Middle frontal gyrus (tissue), 1 donor: Measurements from ENCODE around the gene KRTAP19-8.

Experiments
- DNase-seq: peaks from one replicate; pipeline ENCODE4 v3.0.0-alpha.2; 2015; ENCODE audit warnings: low spot score; ENCODE audit errors: extremely low spot score

Gene KRTAP19-8

GRCh38 chr21:31038376-31038775 lies at the start of gene KRTAP19-8:
KRTAP19-8 (minus strand) TSS chr21:31038476; CDS start chr21:31038443, 33 bp downstream.
- no peak for DNase-seq

- no peak for DNase-seq
Observed at GRCh38 chr21:31087639-31088473, 49.6 kb upstream of the KRTAP19-8 start.

DNA sequence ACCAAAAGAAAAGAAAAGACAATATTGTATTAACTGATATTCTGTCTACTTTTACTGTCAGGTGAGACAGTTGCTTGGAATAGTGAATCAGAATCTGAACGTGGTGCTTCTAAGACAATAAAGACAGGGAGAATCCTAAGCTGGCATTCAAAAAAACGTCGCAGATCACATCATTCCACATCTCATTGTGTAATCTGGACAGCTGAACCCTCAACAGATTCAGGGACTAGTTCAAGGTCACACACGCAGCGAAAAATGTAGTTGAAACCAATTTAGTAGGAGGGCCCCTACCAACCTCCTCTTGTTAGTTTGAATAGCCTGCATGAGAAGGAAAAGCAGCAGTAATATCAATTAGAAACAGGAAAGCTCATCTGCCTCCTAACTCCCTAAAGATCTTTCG lies 46.4 kb upstream of the KRTAP19-8 start:
- DNase-seq = no peak

DNA sequence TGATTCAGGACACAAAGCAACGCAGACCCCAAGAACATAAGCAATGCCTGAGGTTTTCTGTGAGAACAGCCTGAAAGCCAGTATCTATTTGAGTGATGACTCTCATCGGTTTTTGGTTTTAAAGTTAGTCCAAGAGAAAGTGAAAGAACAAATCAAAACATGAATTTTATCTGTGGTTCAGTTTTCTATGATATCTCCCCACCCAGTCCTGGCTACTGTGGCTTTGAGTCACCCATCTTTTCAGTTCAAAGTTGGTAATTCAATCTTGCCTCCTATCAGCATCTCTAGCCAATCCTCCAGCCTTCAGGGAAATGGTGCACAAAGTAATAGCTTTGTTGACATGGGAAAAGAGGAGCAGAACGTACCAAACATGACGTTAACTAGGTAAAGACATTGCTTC lies 40.5 kb upstream of the KRTAP19-8 start:
- no peak for DNase-seq

GRCh38 chr21:31078216-31078615 lies 39.9 kb upstream of the KRTAP19-8 start:
- DNase-seq = no peak

DNA sequence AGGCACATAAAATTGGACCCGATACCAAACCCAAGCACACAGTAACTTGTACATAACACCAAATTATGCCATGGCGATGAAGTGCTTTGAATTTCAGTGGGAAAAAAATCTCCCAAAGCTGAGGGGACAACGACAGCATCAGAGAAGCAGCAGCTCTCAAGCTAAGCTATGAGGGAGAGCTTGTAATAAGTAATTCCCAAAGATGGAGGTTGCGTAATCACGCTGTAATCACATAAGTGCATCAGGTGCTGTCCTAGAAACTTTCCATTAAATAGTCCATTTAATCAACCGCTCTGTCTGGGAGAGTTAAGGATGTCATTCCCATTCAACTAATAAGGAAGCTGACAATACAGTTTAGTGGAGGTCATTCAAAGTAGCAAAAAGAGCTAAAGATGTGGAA lies 37.6 kb upstream of the KRTAP19-8 start:
- no peak for DNase-seq

DNA sequence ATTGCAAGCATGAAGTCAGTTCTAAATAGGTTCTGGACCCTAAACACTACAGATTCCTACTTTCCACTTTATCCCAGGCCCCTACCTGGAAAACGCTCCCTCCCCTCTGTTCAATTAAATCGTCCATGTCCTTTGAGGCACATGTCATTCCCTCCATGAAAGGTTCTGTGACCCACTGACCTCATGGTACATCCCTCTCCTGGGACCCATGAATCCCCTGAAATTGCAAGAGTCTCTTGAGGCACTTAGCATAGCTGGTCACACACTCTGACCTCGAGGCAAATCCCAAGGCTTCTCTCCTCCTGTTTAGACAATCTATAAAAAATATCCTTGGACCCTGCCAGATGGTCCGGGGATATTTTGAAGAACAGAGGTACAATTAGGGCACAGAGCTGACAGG lies 34.3 kb upstream of the KRTAP19-8 start:
- DNase-seq = no peak

DNA sequence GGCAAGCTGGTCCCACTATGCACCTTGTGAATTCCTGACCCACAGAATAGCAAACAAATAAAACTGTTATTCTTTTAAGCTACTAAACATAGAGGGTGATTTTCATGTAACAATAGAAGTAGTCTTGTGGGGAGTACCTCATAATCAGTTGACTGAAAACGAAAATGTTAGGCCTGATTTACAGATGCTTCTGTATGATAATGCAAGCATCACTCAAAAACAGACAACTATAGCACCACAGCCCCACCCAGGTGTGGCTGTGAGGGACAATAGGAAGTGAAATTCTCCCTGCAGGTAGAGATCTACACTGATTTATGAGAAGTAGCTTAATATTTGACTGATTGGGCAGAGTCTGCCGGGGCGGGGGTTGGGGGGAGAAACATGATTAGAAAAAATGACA lies 26.5 kb upstream of the KRTAP19-8 start:
- no peak for DNase-seq

GRCh38 chr21:31052489-31053142 lies 14.3 kb upstream of the KRTAP19-8 start:
- DNase-seq = no peak

GRCh38 chr21:31050577-31051157 lies 12.4 kb upstream of the KRTAP19-8 start:
- DNase-seq = no peak

GRCh38 chr21:31045841-31046240 lies 7.6 kb upstream of the KRTAP19-8 start:
- DNase-seq = peak; percentile 16

GRCh38 chr21:31043471-31043870 lies 5.2 kb upstream of the KRTAP19-8 start:
- DNase-seq = no peak

DNA sequence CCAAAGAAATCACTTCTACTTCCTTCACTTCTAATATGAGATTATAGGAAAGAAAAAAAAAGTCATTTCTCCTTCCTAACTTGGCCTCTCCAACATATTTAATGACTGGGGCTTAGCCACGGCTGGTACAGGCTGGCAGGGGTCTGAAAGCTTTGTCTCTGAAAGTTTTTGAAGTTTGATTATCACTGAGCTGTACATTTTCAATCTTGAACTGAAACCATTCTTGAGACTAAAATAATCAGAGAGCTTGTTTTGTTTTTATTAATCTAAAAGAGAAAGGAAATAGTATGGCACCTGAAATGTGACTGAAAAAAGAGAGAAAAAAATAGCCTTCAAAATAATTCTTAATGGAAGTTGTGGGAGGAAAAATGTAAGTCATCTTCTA lies 3.8 kb upstream of the KRTAP19-8 start:
- no peak for DNase-seq

GRCh38 chr21:31041295-31042079 lies 3.2 kb upstream of the KRTAP19-8 start:
- DNase-seq = no peak

DNA sequence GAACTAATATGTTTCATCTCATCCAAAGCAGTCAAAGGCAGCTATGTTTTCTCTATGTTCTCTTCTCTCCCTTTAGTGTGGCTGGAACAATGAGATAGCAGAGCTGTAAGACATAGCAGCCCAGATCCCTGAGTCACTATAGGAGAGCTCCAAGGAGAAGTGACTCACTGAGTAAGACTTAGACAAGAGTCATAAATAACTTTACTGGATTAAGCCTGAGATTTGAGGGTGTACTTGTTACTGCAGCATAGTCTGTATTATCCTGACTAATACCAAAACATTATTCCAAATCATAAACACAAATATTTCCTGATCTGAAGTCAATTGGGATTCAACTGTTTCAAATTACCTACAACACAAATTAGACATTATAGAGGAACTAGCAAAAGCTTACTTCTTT lies 3.9 kb downstream of the KRTAP19-8 start:
- no peak for DNase-seq

DNA sequence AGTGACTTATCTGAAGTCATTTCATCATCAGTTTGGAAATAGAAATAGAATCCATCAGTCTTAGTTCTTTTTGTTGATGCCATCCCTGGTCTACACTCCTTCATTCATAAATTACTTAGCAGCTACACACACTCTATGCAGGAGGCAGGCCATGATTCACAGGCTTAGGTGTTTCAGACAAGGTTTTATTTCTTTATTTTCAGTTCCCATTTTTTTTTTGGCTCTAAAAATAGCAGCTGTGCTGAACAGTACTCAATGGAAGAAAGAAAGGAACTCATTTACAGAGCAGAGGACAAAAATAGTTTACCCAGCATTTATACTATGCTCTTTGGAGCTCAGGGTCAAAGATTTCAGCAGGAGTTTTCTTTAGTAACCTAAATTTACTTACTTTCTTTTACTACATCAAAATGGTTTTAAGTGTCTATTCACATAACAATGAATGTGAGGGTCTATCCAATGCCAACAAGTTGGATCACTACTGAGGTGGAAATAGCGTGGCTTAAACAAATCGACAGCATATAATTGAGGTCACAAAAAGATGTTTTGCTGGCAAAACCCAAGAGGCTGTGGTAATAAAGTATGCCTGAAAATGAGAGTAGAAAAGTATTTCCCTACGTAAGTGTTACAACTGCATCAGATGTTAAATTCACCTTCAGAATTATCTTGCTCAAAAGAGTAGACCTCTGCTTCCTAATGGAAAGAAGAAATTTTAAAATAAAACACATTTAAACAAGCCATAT lies 7.7 kb downstream of the KRTAP19-8 start:
- DNase-seq = no peak

- DNase-seq = no peak
Observed at GRCh38 chr21:31023680-31024079, 14.6 kb downstream of the KRTAP19-8 start.

DNA sequence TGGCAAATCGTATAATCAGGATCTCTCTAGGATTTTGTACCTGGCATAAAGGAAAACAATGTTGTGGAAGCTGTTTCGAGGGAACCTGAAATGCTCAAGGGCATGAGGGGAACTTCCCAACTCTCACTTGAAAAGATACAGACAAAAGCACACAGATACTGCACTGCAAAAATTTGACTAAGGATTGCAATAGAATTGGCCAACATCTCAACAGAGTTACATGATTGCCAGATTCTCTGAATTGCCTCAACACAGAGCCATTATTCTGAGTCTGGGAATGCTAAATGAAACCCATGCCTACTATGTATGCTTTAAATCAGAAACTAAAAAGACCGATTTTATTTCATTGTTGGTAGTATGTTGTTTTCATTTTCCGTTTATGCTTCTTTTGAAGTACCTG lies 16.0 kb downstream of the KRTAP19-8 start:
- DNase-seq = no peak

DNA sequence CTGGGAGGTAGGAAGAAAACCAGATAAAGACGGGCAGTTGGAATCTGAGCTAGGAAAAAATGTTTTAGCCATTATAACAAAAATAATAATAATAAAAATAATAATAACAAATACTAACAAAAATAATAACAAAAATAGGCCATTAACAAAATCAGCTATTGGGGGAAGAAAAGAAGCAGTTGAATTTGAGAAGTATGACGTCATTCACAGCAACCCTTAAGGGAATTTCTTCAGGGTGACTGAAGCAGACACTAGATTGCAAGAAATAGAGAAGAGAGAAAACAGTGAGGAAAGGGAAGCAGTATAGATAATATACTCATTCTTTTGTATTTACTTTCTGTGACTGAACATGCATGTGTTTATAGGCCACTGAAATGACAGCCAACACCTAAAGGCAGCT lies 20.0 kb downstream of the KRTAP19-8 start:
- no peak for DNase-seq

- no peak for DNase-seq
Observed at GRCh38 chr21:31014891-31015290, 23.4 kb downstream of the KRTAP19-8 start.
